Astrocyte of the spinal cord (primary cell): ENCODE measurements around the gene PPP2R5E.

Experiments used
- DNase-seq: peaks from one replicate; pipeline ENCODE4 v3.0.0; 2011; ENCODE audit warnings: low read depth, low spot score
- H3K4me3 ChIP-seq: 2 replicates; pipeline ENCODE4 v1.5.1; 2011; ENCODE audit warnings: low read depth, mild to moderate bottlenecking, low read length, moderate library complexity
- in situ Hi-C: cut with HindIII; loops from 2 replicates; pipeline ENCODE4 v1.10.0; 2017; ENCODE audit warnings: low sequenced_read_pairs
- TF ChIP-seq, protein P1 (sequence below): IDR thresholded peaks from 2 replicates; pipeline ENCODE4 v1.5.1; 2012; ENCODE audit warnings: low read depth, mild to moderate bottlenecking, low read length, inconsistent platforms

Gene PPP2R5E

DNA sequence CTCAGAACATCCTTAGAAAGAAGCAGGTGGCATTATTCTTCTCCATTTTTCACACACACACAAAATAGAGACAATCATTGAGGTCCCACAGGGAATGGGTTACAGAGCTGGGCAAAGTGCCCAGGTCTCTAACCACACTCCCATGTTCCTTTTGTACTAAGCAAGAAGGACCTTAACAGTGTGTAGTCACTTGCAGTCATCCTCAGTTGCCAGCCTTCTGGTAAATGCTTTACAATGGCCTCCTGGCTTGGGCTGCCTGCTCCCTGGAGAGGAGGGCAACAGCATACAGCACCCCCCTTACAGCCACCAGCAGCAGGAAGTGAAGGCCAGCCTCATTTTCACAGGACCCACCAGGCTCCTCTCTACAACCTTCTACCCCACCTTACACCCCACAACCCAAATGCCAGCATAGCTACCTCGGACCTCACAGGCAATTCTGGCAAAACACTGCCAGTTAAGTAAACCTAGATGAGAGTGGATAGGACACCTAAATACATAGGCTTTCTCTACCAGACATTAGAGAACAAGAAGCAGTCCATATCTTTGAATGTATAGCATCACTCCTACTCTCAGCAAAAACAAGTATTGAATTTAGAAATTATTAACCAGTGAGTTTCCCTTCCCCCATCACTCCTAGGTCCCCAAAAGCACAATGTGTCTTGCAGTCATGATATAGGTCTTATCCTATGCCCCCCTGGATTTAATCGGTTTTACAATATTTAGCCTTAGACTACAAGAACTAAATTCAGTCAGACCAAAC, 88.1 kb downstream of the PPP2R5E start:
- TF ChIP-seq, protein P1, sequence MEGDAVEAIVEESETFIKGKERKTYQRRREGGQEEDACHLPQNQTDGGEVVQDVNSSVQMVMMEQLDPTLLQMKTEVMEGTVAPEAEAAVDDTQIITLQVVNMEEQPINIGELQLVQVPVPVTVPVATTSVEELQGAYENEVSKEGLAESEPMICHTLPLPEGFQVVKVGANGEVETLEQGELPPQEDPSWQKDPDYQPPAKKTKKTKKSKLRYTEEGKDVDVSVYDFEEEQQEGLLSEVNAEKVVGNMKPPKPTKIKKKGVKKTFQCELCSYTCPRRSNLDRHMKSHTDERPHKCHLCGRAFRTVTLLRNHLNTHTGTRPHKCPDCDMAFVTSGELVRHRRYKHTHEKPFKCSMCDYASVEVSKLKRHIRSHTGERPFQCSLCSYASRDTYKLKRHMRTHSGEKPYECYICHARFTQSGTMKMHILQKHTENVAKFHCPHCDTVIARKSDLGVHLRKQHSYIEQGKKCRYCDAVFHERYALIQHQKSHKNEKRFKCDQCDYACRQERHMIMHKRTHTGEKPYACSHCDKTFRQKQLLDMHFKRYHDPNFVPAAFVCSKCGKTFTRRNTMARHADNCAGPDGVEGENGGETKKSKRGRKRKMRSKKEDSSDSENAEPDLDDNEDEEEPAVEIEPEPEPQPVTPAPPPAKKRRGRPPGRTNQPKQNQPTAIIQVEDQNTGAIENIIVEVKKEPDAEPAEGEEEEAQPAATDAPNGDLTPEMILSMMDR, result no peak
- in situ Hi-C loops, result no loop called here
- DNase-seq, result peak; percentile 82
- H3K4me3 ChIP-seq, result no peak overlapping the region

DNA sequence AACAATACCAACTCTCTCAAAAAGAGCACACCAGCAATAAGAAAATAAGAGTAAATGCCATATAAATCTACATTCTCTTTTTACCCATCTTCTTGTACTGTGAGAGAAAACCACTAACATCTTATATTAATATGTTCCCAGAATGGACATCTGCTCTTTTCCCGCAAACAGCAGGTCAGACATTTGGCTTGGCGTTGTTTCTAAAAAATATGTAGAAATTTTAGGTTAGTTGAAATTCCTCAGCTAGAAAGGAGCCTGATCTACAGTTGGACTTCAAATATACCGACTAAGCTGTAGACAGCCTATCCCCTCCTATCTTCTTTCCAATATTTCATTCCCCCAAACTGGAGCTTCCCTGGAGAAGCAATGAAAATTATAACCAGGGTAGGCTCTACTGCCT, 88.7 kb downstream of the PPP2R5E start:
- no peak overlapping the region for H3K4me3 ChIP-seq
- no peak for DNase-seq
- in situ Hi-C loops, result no loop called here
- TF ChIP-seq, protein P1, result no peak

DNA sequence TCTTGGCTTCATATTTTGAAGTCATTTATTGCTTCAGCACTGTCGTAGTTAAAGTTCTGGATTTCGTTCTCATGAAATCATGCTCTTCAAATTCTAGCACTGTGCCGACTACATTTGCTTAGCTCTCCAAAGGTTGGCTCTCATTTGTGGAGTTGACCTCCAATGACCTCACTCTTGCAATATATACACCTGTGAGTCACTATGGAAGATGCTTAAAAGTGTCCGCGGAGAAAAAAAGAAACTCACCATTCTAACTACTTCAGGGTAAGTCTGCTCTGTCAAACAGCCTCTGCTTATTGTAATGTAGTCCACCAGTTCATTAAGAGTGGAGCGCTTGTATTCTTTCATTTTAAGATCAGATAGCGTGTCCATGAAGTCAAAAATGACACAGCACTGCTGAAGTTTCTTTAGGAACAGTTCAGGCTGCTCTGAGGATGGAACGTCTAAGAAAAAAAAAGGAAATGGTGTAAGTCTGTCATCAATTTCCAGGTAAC, 89.7 kb downstream of the PPP2R5E start:
- H3K4me3 ChIP-seq, result no peak overlapping the region
- no peak for DNase-seq
- in situ Hi-C loops, result no loop called here
- TF ChIP-seq, protein P1, result no peak

DNA sequence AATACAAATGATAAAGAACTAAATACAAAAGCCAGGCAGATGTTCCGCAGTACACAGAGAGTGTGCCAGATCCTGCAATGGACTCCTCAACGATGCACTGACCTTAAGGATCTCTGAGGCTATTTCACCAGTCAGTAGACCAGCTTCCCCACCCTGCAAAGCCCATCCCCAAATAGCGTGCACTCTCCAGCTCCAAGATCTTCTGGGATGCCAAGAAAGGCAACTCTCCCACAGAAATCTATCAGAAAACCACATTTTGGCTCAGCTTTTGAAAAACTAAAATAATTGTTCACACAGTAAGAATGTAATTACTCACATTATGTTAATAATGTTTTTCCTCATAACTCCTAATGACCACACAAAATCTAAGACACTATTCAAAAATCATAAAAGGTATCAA, 90.4 kb downstream of the PPP2R5E start:
- no peak for DNase-seq
- TF ChIP-seq, protein P1, result no peak
- in situ Hi-C loops, result no loop called here
- no peak overlapping the region for H3K4me3 ChIP-seq

DNA sequence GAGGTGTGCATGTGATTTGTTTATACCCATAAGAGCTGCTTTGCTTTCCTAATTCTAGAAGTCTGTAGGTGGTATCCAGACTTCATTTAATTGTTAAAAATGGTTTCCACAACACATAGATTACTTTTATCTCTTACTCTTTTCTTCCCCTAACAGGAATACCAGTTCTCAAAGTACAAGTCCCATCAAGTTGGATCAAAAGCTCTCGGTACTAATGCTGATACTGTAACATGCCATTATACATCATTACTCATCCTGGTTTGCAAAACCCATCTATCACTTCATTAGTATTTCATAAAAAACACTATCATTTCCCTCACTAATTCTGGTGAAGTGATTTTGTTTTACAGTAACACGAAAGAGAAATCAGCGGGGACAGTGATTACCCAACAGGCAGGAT, 94.3 kb downstream of the PPP2R5E start:
- in situ Hi-C loops, result no loop called here
- TF ChIP-seq, protein P1, result no peak
- H3K4me3 ChIP-seq, result no peak overlapping the region
- no peak for DNase-seq

DNA sequence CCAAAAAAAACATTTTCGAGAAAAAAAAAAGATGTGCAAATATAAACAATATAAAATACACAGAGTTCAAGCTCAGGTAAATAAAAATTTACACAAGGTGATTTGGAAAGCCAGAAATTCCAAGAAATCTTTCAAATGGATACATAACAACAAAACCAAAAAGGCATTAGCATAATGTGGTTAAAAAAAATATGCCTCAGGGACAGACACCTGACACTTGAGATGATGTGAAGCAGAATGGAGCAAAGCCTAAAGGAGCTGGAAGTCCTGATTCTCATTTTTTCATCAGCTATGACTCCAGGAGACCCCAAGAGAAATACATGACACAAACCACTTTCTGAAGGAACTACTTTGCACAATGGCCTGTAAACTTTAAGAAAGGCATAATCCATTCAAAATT, 98.6 kb downstream of the PPP2R5E start:
- DNase-seq, result no peak
- in situ Hi-C loops, result no loop called here
- TF ChIP-seq, protein P1, result no peak
- no peak overlapping the region for H3K4me3 ChIP-seq
